HFF-Myc (cell line): ENCODE measurements around the gene CGB1.
A peak's percentile ranks its signal among the peaks of the same experiment; 100 is the strongest.

Source experiments
- DNase-seq: peaks from one replicate; pipeline ENCODE4 v3.0.0-alpha.2; 2011; ENCODE audit warnings: low read depth; ENCODE audit errors: extremely low read depth
- H3K4me3 ChIP-seq: replicated peaks from 2 replicates; pipeline ENCODE4 v1.5.1; 2011; ENCODE audit warnings: low read depth, mild to moderate bottlenecking, control low read depth, low read length
- TF ChIP-seq, protein P1 (sequence below): IDR thresholded peaks from 2 replicates; pipeline ENCODE4 v1.5.1; 2012; ENCODE audit warnings: mild to moderate bottlenecking, low read depth, low read length, control low read depth; ENCODE audit errors: missing control alignments

Gene CGB1

DNA sequence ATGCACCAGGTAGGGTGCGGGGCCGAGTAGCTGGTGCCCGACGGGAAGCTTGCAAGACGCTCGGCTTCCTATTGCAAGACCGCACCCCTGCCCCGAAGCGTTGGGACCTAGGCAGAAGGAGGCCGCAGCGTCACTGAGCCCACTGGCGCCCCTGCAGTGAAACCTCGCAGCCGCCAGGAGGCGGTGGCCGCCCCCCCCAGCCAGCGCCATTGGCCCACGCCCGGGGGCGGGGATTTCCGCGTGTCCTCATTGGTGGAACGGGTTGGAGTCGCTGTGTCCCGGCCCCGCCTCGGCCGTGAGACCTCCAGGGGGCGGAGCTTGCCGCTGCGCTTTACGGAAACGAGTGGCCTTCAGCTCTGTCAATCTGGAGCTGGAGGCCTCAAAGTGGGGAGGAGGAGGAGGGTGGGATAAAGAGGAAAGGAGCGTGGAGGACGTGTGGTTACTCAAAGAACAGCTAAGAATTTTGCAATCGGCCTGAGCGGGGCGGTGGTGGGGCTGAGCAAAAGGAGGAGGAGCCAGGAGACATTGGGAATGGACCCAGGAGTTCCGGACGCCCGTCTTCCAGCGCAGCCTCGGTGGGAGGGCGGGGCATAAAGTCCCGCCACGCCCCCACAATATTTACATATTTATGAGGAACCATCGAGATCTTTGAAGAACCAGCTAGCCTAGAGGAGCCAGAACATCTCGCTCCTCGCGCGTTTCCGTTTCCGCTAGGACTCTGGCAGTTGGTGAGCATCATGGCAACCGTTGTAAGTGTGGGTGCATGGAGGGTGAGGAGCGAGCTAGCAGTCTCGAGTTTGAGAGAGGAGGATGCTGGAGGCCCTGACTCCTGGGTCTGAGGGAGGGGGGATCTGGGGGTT is 43.3 kb downstream of the CGB1 start, which contains the start of the genes GYS1 and RUVBL2:
GYS1 (minus strand) TSS at position 135 of the 860 bp plus-strand sequence. CDS start 197 bp downstream, outside the sequence.
RUVBL2 (plus strand) TSS at position 713 of the 860 bp plus-strand sequence; CDS start at position 738, 25 bp downstream.
- TF ChIP-seq, protein P1, sequence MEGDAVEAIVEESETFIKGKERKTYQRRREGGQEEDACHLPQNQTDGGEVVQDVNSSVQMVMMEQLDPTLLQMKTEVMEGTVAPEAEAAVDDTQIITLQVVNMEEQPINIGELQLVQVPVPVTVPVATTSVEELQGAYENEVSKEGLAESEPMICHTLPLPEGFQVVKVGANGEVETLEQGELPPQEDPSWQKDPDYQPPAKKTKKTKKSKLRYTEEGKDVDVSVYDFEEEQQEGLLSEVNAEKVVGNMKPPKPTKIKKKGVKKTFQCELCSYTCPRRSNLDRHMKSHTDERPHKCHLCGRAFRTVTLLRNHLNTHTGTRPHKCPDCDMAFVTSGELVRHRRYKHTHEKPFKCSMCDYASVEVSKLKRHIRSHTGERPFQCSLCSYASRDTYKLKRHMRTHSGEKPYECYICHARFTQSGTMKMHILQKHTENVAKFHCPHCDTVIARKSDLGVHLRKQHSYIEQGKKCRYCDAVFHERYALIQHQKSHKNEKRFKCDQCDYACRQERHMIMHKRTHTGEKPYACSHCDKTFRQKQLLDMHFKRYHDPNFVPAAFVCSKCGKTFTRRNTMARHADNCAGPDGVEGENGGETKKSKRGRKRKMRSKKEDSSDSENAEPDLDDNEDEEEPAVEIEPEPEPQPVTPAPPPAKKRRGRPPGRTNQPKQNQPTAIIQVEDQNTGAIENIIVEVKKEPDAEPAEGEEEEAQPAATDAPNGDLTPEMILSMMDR, result peak; percentile 77
- DNase-seq, result peak; percentile 98
- H3K4me3 ChIP-seq, result peak within 1 kb of the TSS; percentile 87

DNA sequence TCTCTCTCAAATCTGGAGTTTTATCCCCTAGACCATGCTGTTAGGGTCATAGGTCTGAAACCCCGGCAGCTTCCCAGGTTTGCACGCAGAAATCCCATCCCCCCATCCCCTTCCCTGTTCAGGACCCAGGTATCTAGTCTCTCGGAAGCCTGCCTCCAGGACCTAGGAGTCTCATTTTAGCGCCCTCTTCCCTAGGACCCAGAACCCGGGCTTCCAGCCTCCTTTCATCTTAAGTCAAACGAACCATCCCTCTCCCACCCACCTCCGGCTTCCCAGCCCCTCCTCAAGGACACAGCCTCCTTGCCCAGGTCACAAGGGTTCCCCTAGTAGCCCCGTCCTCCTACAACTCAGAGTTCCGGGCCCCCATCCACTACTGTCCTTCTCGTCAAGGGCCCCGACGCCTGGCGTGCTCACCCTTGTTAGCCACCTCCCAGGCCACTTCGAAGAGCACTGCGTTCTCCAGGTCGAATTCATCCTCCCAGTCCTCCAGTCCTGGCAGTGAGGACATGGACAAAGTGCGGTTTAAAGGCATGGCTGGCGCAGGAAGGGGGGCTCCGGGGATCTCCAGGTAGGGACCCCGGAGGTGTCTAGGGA is 44.0 kb downstream of the CGB1 start:
- peak overlapping the region; percentile 87 for H3K4me3 ChIP-seq
- TF ChIP-seq, protein P1, result no peak
- no peak for DNase-seq

DNA sequence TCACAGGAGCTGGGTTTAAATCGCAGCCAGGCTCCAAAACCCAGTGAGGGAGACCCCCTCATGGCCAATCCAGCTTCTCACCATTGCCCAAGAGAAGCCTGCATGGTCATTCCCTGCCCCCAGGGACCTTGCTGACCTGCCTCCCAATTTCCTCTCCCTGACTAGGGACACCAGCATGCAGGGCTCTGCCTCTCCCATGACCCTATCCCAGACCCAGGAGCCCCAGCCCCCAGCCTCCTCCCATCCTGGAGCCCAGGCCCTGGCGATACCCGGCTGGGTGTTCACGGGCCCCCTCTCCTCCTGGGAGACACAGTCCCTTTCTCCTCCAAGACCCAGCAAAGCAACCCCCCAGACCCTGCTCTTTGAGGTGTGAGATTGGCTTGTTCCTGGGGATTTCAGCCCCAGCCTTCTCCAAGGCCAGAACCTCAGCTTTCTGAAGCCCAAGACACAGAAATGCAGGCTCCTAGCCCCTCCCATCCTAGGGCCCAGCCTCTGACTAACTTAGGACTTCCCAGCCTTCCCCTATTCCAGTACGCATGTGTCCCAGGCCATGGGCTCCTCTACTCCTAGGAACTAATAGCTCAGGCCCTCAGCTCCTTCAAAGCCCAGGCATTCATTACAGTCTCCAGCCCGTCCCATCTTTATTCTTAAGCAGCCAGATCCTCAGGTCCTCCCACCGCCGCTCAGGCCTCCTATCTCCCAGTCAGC is 44.7 kb downstream of the CGB1 start:
- DNase-seq, result no peak
- TF ChIP-seq, protein P1, result no peak

DNA sequence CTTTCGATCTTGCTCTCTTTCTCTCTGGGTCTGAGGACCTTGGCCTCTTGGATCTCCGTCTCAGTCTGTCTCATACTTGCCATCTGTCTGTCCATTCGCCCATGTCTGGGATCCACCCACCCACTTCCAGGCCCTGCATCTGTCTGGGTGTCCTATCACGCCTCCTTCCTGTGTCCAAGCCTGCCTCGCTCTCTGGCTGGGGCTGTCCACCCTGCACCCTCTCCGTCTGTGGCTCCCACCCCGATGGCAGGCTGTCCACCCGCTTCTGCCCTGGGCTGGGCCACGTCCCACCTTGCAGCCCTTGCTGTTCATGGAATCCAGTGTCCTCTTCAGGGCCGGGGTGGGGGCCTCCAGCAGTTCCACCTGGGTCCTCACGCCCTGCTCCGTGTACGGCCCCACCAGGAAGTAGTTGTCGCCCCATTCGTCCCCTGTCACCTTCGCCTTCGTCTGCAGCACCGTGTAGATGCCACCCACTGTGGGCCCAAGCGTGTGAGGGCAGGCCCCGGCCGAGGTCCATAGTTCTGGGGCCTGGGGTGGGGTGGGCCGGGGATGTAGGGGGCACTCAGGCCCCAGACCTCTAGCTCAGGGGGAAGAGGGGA is 45.6 kb downstream of the CGB1 start:
- peak overlapping the region; percentile 87 for H3K4me3 ChIP-seq
- DNase-seq, result no peak
- TF ChIP-seq, protein P1, result no peak

More for the DNA sequence above, 44.7 kb downstream of the CGB1 start:
- peak overlapping the region; percentile 87 for H3K4me3 ChIP-seq

DNA sequence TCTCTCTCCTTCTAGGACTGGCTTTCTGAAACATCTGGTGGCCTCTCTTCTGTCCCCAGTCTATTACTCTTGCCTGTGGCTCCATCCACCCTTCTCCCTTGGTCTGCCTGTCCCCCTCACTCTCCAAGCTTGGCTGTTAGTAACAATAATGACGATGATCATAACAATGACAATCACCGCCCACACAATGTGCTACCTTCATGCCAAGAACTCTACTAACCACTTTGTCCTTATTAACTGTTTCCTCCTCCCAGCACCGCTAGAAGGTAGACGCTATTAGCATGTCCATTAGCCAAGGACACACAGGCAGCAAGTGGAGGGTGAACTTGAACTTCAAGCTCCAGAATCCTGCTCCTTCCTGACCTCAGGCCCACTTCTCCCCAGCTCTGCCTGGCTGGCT is 46.3 kb downstream of the CGB1 start:
- H3K4me3 ChIP-seq, result no peak overlapping the region
- DNase-seq, result no peak
- TF ChIP-seq, protein P1, result no peak

DNA sequence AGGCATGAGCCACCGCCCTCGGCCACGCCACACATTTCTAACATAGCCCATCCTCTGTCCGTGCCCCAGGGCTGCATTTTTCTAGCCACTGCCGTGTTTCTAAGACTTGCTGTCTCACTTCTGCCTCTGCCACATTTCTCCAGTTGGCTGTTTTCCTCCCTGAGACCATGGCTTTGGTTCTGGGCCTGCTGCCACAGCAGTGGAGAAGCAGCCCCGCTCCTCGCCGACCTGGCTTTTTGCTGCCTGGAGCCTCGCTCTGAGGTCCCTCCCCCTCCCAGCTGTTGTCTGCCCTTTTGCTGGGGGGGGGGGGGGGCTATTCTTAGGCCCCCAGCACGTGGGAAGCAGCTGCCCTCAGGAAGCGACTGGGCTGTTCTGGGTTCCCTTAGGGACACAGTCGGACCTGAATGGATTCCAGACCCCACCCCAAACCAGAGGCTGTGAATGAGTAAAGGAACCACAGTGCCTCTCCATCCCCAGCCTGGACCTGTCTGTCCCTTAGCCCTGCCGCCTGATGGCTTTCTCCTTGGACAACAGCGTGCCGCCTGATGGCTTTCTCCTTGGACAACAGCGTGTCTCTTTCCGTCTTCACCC is 46.9 kb downstream of the CGB1 start:
- no peak for DNase-seq
- H3K4me3 ChIP-seq, result no peak overlapping the region
- TF ChIP-seq, protein P1, result no peak
